MG63 (cell line): ENCODE results near the gene OSBPL6. TPM values are rescaled to one million over a fixed set of nuclear protein-coding genes. Genes with fewer than 3 reads are reported as not detected.

Source experiments
- DNase-seq: peaks from one replicate; pipeline ENCODE4 v3.0.0-alpha.2; 2020
- H3K27me3 ChIP-seq: fragments of 250-450 bp; sonication (Bioruptor Pico); 2 replicates; pipeline ENCODE4 v1.5.1; 2020; ENCODE audit warnings: mild to moderate bottlenecking, moderate library complexity
- H3K36me3 ChIP-seq: fragments of 250-450 bp; sonication (Bioruptor Pico); 2 replicates; pipeline ENCODE4 v1.5.1; 2020; ENCODE audit warnings: mild to moderate bottlenecking, moderate library complexity
- H3K4me3 ChIP-seq: fragments of 250-450 bp; sonication (Bioruptor Pico); 2 replicates; pipeline ENCODE4 v1.5.1; 2020; ENCODE audit warnings: mild to moderate bottlenecking, moderate library complexity
- H3K9me3 ChIP-seq: fragments of 250-450 bp; sonication (Bioruptor Pico); 2 replicates; pipeline ENCODE4 v1.5.1; 2020; ENCODE audit warnings: mild to moderate bottlenecking, moderate library complexity
- total RNA-seq: library from RNA; depleted of rRNA; stranded (reverse); fragments of >200 nt; shearing (Covaris generic); gene quantifications from 2 replicates; pipeline ENCODE4 v1.2.3, GENCODE V29; 2014; ENCODE audit warnings: low replicate concordance; rRNA removed

The OSBPL6 gene
- total RNA-seq, 1 experiment from 2014 or later, result 2.1 TPM

DNA sequence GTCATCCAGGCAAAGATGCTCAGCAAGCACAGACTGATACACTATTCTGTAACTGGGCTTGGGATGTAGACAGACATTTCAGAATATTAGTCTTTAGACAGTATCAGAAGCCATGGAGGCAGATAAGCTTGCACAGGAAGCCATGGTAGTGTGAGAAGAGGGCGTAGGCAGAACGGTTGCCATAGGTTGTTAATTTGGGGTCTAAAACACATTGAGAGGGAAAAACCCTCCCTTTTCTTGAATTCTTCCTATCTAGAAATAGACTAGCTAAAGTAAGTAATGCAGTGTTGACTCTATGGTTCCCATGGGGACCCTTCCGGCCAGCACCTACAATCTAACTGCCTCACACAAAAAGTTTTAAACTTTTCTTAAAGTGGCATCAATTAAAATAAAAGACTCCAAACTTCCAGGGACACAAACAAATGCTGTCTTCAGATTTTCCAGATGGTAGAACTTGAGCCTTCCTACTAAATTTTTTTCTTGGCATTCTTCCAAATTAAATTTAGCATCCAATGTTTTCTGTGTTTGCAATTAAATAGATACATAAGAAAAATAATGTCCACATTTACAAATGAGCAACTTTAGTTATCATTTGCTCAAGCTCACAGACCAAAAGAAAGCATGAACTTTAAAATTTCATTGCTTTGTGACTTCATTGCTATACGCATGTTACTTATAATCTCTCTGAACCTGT, 254.8 kb downstream of the OSBPL6 start:
- H3K36me3 ChIP-seq, result peaks cover 54% of the 10 kb centered on the region
- no peak for DNase-seq
- no peaks in the 10 kb centered on the region for H3K27me3 ChIP-seq
- peak overlapping the region; percentile 99 for H3K4me3 ChIP-seq
- no peaks in the 10 kb centered on the region for H3K9me3 ChIP-seq

GRCh38 chr2:178449700-178450523, 255.6 kb downstream of the OSBPL6 start:
- no peak for DNase-seq
- Histone ChIP-seq H3K4me3 (peak overlapping the region; percentile 99), H3K36me3 (peaks cover 46% of the 10 kb centered on the region), H3K9me3 (no peaks in the 10 kb centered on the region), H3K27me3 (no peaks in the 10 kb centered on the region)

DNA sequence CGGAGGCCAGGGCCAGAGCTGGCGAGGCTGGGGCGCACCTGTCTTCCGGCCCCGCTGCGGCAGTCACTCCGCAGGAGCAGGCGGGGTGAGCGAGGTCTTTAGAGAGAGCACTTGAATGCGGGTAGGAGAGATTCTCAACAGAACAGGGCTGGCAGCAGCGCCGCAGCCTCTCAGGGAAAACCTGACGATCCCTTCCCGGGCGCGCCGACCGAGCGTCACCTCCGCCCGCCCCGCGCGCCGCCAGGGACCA, 256.1 kb downstream of the OSBPL6 start:
- DNase-seq, result no peak
- H3K4me3 ChIP-seq, result peak overlapping the region; percentile 99
- no peaks in the 10 kb centered on the region for H3K9me3 ChIP-seq
- H3K36me3 ChIP-seq, result peaks cover 41% of the 10 kb centered on the region
- H3K27me3 ChIP-seq, result no peaks in the 10 kb centered on the region

GRCh38 chr2:178450774-178451525, 256.6 kb downstream of the OSBPL6 start, which contains the start of the genes PJVK and PRKRA:
Gene PJVK, plus strand, starts transcription at chr2:178451378. Its CDS starts 2,032 bp downstream, at chr2:178453410.
Gene PRKRA, minus strand, starts transcription at chr2:178451175. Its CDS starts 145 bp downstream, at chr2:178451030.
- Histone ChIP-seq H3K36me3 (peaks cover 36% of the 10 kb centered on the region), H3K27me3 (no peaks in the 10 kb centered on the region), H3K4me3 (peak within 1 kb of the TSS; percentile 99), H3K9me3 (no peaks in the 10 kb centered on the region)
- DNase-seq, result peak; percentile 96

- no peaks in the 10 kb centered on the region for H3K9me3 ChIP-seq
- no peaks in the 10 kb centered on the region for H3K27me3 ChIP-seq
- peaks cover 24% of the 10 kb centered on the region for H3K36me3 ChIP-seq
- DNase-seq, result no peak
- H3K4me3 ChIP-seq, result no peak overlapping the region
Measured at GRCh38 chr2:178452334-178452733, 258.0 kb downstream of the OSBPL6 start.

Other genes with a start within 250 kb of the OSBPL6 start
- 0.13 and 0.25 TPM in 2 replicates for gene PDE11A, start 121.7 kb upstream of the OSBPL6 start, total RNA-seq
- 19.1 and 29.3 TPM in 2 replicates for gene RBM45, start 82.1 kb upstream of the OSBPL6 start, total RNA-seq